HEK293 (cell line): ENCODE results near the gene ARHGDIB.

ENCODE experiments used
- CTCF ChIA-PET: fragments of 350-600 bp; formaldehyde crosslinking; extraction: SDS; loops from one replicate; lab custom pipeline; 2021; ENCODE audit warnings: antibody characterized with exemption; lab: Yijun Ruan, JAX
- POLR2A ChIA-PET: fragments of 300-600 bp; formaldehyde crosslinking; extraction: SDS; loops from one replicate; lab custom pipeline; 2020; ENCODE audit warnings: antibody characterized with exemption, inconsistent platforms; lab: Yijun Ruan, JAX
- H3K27ac ChIP-seq: fragments of 200-500 bp; sonication (Bioruptor generic); 2 replicates; pipeline ENCODE4 v1.5.1; 2014; ENCODE audit warnings: low read depth, low read length, control low read depth, inconsistent platforms; ENCODE audit errors: extremely low read depth
- H3K36me3 ChIP-seq, 2 experiments: fragments of 200-500 bp in 1 of 2; sonication (Bioruptor generic) in 1 of 2; 1 replicate in 1 of 2; 2 replicates in 1 of 2; pipeline ENCODE4 v1.5.1; 2014 to 2017; ENCODE audit warnings: inconsistent platforms in 2 of 2, low read length in 2 of 2; ENCODE audit not compliant: control insufficient read depth in 2 of 2, insufficient read depth in 1 of 2
- H3K4me1 ChIP-seq: fragments of 200-500 bp; sonication (Bioruptor generic); 2 replicates; pipeline ENCODE4 v1.5.1; 2014; ENCODE audit warnings: mild to moderate bottlenecking, low read length, inconsistent platforms; ENCODE audit not compliant: control insufficient read depth, insufficient read depth
- H3K4me3 ChIP-seq: 2 replicates; pipeline ENCODE4 v1.5.1; 2011; ENCODE audit warnings: low read depth, mild to moderate bottlenecking, control low read depth, low read length, moderate library complexity
- H3K9me3 ChIP-seq: fragments of 200-500 bp; sonication (Bioruptor generic); 2 replicates; pipeline ENCODE4 v1.5.1; 2014; ENCODE audit warnings: low read depth, low read length, inconsistent platforms; ENCODE audit not compliant: control insufficient read depth, insufficient read depth
- HIC1 ChIP-seq: fragments of 450-650 bp; formaldehyde crosslinking; IDR thresholded peaks from 2 replicates; pipeline ENCODE4 v1.5.1; 2016; ENCODE audit warnings: missing biosample characterization, missing genetic modification characterization
- KLF10 ChIP-seq: fragments of 450-650 bp; IDR thresholded peaks from 2 replicates; pipeline ENCODE4 v1.5.1; 2018; ENCODE audit warnings: missing biosample characterization, mild to moderate bottlenecking, missing genetic modification characterization
- KLF17 ChIP-seq: fragments of 450-650 bp; formaldehyde crosslinking; IDR thresholded peaks from 2 replicates; pipeline ENCODE4 v1.5.1; 2016; ENCODE audit warnings: missing biosample characterization, missing genetic modification characterization
- KLF7 ChIP-seq: fragments of 450-650 bp; formaldehyde crosslinking; IDR thresholded peaks from 2 replicates; pipeline ENCODE4 v1.5.1; 2016; ENCODE audit warnings: missing biosample characterization, missing genetic modification characterization, borderline replicate concordance
- WT1 ChIP-seq: fragments of 450-650 bp; formaldehyde crosslinking; IDR thresholded peaks from 2 replicates; pipeline ENCODE4 v1.5.1; 2016; ENCODE audit warnings: missing biosample characterization, missing genetic modification characterization
- ZBTB7A ChIP-seq: fragments of 450-650 bp; formaldehyde crosslinking; IDR thresholded peaks from 2 replicates; pipeline ENCODE4 v1.5.1; 2016; ENCODE audit warnings: low read depth, missing biosample characterization, missing genetic modification characterization
- ZEB2 ChIP-seq: fragments of 450-650 bp; formaldehyde crosslinking; IDR thresholded peaks from 2 replicates; pipeline ENCODE4 v1.5.1; 2016; ENCODE audit warnings: missing biosample characterization, missing genetic modification characterization
- ZNF174 ChIP-seq: fragments of 450-650 bp; formaldehyde crosslinking; IDR thresholded peaks from 2 replicates; pipeline ENCODE4 v1.5.0; 2017; ENCODE audit warnings: missing biosample characterization, mild to moderate bottlenecking, missing genetic modification characterization
- ZNF398 ChIP-seq: fragments of 450-650 bp; formaldehyde crosslinking; IDR thresholded peaks from 2 replicates; pipeline ENCODE4 v1.5.1; 2017; ENCODE audit warnings: missing biosample characterization, missing genetic modification characterization
- ZNF530 ChIP-seq: fragments of 450-650 bp; formaldehyde crosslinking; IDR thresholded peaks from 2 replicates; pipeline ENCODE4 v1.5.1; 2016; ENCODE audit warnings: low read depth, missing biosample characterization, missing genetic modification characterization
- ZNF624 ChIP-seq: fragments of 450-650 bp; formaldehyde crosslinking; IDR thresholded peaks from 2 replicates; pipeline ENCODE4 v1.5.1; 2017; ENCODE audit warnings: missing biosample characterization, missing genetic modification characterization
- TF ChIP-seq, protein P1 (sequence below): fragments of 450-650 bp; formaldehyde crosslinking; IDR thresholded peaks from 2 replicates; pipeline ENCODE4 v1.5.1; 2017; ENCODE audit warnings: missing biosample characterization, missing genetic modification characterization
- TF ChIP-seq, protein P2 (sequence below): fragments of 450-650 bp; formaldehyde crosslinking; IDR thresholded peaks from 2 replicates; pipeline ENCODE4 v1.5.1; 2016; ENCODE audit warnings: missing biosample characterization, missing genetic modification characterization
- TF ChIP-seq, protein P3 (sequence below): fragments of 450-650 bp; IDR thresholded peaks from 2 replicates; pipeline ENCODE4 v1.5.1; 2018; ENCODE audit warnings: missing biosample characterization, missing genetic modification characterization
- TF ChIP-seq, protein P4 (sequence below): fragments of 450-650 bp; formaldehyde crosslinking; IDR thresholded peaks from 2 replicates; pipeline ENCODE4 v1.5.1; 2016; ENCODE audit warnings: missing biosample characterization, missing genetic modification characterization
- TF ChIP-seq, protein P5 (sequence below): fragments of 450-650 bp; formaldehyde crosslinking; IDR thresholded peaks from 2 replicates; pipeline ENCODE4 v1.5.1; 2016; ENCODE audit warnings: missing biosample characterization, missing genetic modification characterization

ARHGDIB gene

GRCh38 chr12:14959916-14960496 lies 1.4 kb downstream of the ARHGDIB start:
- POLR2A ChIA-PET, result no interaction called here
- CTCF ChIA-PET, result no interaction called here
- H3K4me1 ChIP-seq, result no peaks in the 10 kb centered on the region
- no peak for TF ChIP-seq ZNF174 (tag by site-specific recombination)
- no peak for TF ChIP-seq KLF17 (tag by site-specific recombination)
- no peak for TF ChIP-seq WT1 (tag by site-specific recombination)
- TF ChIP-seq, protein P1, sequence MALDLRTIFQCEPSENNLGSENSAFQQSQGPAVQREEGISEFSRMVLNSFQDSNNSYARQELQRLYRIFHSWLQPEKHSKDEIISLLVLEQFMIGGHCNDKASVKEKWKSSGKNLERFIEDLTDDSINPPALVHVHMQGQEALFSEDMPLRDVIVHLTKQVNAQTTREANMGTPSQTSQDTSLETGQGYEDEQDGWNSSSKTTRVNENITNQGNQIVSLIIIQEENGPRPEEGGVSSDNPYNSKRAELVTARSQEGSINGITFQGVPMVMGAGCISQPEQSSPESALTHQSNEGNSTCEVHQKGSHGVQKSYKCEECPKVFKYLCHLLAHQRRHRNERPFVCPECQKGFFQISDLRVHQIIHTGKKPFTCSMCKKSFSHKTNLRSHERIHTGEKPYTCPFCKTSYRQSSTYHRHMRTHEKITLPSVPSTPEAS (tag by site-specific recombination), result no peak
- no peak for TF ChIP-seq ZBTB7A (tag by site-specific recombination)
- no peak overlapping the region for H3K27ac ChIP-seq
- no peak overlapping the region for H3K4me3 ChIP-seq
- no peaks in the 10 kb centered on the region for H3K36me3 ChIP-seq
- H3K9me3 ChIP-seq, result no peaks in the 10 kb centered on the region

GRCh38 chr12:14959463-14959862 lies 1.9 kb downstream of the ARHGDIB start:
- H3K9me3 ChIP-seq, result no peaks in the 10 kb centered on the region
- no peaks in the 10 kb centered on the region for H3K36me3 ChIP-seq
- POLR2A ChIA-PET, result no interaction called here
- CTCF ChIA-PET, result no interaction called here
- no peaks in the 10 kb centered on the region for H3K4me1 ChIP-seq
- no peak overlapping the region for H3K27ac ChIP-seq
- H3K4me3 ChIP-seq, result no peak overlapping the region
- TF ChIP-seq, protein P2, sequence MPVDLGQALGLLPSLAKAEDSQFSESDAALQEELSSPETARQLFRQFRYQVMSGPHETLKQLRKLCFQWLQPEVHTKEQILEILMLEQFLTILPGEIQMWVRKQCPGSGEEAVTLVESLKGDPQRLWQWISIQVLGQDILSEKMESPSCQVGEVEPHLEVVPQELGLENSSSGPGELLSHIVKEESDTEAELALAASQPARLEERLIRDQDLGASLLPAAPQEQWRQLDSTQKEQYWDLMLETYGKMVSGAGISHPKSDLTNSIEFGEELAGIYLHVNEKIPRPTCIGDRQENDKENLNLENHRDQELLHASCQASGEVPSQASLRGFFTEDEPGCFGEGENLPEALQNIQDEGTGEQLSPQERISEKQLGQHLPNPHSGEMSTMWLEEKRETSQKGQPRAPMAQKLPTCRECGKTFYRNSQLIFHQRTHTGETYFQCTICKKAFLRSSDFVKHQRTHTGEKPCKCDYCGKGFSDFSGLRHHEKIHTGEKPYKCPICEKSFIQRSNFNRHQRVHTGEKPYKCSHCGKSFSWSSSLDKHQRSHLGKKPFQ, result no peak
- TF ChIP-seq ZEB2 (tag by site-specific recombination), result no peak
- TF ChIP-seq, protein P3, sequence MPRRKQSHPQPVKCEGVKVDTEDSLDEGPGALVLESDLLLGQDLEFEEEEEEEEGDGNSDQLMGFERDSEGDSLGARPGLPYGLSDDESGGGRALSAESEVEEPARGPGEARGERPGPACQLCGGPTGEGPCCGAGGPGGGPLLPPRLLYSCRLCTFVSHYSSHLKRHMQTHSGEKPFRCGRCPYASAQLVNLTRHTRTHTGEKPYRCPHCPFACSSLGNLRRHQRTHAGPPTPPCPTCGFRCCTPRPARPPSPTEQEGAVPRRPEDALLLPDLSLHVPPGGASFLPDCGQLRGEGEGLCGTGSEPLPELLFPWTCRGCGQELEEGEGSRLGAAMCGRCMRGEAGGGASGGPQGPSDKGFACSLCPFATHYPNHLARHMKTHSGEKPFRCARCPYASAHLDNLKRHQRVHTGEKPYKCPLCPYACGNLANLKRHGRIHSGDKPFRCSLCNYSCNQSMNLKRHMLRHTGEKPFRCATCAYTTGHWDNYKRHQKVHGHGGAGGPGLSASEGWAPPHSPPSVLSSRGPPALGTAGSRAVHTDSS (tag by site-specific recombination), result no peak
- TF ChIP-seq HIC1, result no peak
- no peak for TF ChIP-seq KLF10 (tag by site-specific recombination)
- TF ChIP-seq, protein P4, sequence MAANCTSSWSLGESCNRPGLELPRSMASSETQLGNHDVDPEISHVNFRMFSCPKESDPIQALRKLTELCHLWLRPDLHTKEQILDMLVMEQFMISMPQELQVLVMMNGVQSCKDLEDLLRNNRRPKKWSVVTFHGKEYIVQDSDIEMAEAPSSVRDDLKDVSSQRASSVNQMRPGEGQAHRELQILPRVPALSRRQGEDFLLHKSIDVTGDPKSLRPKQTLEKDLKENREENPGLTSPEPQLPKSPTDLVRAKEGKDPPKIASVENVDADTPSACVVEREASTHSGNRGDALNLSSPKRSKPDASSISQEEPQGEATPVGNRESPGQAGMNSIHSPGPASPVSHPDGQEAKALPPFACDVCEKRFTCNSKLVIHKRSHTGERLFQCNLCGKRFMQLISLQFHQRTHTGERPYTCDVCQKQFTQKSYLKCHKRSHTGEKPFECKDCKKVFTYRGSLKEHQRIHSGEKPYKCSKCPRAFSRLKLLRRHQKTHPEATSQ (tag by site-specific recombination), result no peak
- TF ChIP-seq KLF7 (tag by site-specific recombination), result no peak
- no peak for TF ChIP-seq KLF17 (tag by site-specific recombination)
- TF ChIP-seq ZNF624 (tag by site-specific recombination), result no peak
- no peak for TF ChIP-seq ZNF398 (tag by site-specific recombination)
- no peak for TF ChIP-seq ZNF530 (tag by site-specific recombination)
- TF ChIP-seq, protein P5, sequence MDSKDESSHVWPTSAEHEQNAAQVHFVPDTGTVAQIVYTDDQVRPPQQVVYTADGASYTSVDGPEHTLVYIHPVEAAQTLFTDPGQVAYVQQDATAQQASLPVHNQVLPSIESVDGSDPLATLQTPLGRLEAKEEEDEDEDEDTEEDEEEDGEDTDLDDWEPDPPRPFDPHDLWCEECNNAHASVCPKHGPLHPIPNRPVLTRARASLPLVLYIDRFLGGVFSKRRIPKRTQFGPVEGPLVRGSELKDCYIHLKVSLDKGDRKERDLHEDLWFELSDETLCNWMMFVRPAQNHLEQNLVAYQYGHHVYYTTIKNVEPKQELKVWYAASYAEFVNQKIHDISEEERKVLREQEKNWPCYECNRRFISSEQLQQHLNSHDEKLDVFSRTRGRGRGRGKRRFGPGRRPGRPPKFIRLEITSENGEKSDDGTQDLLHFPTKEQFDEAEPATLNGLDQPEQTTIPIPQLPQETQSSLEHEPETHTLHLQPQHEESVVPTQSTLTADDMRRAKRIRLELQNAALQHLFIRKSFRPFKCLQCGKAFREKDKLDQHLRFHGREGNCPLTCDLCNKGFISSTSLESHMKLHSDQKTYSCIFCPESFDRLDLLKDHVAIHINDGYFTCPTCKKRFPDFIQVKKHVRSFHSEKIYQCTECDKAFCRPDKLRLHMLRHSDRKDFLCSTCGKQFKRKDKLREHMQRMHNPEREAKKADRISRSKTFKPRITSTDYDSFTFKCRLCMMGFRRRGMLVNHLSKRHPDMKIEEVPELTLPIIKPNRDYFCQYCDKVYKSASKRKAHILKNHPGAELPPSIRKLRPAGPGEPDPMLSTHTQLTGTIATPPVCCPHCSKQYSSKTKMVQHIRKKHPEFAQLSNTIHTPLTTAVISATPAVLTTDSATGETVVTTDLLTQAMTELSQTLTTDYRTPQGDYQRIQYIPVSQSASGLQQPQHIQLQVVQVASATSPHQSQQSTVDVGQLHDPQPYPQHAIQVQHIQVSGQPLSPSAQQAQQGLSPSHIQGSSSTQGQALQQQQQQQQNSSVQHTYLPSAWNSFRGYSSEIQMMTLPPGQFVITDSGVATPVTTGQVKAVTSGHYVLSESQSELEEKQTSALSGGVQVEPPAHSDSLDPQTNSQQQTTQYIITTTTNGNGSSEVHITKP (tag by site-specific recombination), result no peak
